ENCODE data around the gene ACACB. TPM values are rescaled to one million over a fixed set of nuclear protein-coding genes. Genes with fewer than 3 reads are reported as not detected.

Gene ACACB
- total RNA-seq, 1 donor from 2014 or later, result 4.9 TPM

Other genes with a start within 250 kb of the ACACB start
- gene DAO, start 236.5 kb upstream of the ACACB start, total RNA-seq, result not detected
- gene SVOP, start 95.5 kb upstream of the ACACB start, total RNA-seq, result 40.8 TPM
- gene USP30, start 64.0 kb upstream of the ACACB start, total RNA-seq, result 22.0 TPM
- 31.4 TPM for gene ALKBH2, start 23.1 kb upstream of the ACACB start, total RNA-seq
- gene UNG, start 19.0 kb upstream of the ACACB start, total RNA-seq, result 28.5 TPM
- gene FOXN4, start 192.7 kb downstream of the ACACB start, total RNA-seq, result under 0.01 TPM
- gene MYO1H, start 231.3 kb downstream of the ACACB start, total RNA-seq, result under 0.01 TPM

All from frontal cortex (tissue), 1 donor.